A172 (cell line): ENCODE results near the gene TBCE. TPM values are rescaled to one million over a fixed set of nuclear protein-coding genes. Genes with fewer than 3 reads are reported as not detected.

Experiments
- DNase-seq: peaks from one replicate; pipeline ENCODE4 v3.0.0-alpha.2; 2015; ENCODE audit warnings: low spot score
- total RNA-seq: library from RNA; depleted of rRNA; stranded (reverse); fragments of >200 nt; shearing (Covaris generic); gene quantifications from 2 replicates; pipeline ENCODE4 v1.2.3, GENCODE V29; 2014; rRNA removed

The TBCE gene, protein sequence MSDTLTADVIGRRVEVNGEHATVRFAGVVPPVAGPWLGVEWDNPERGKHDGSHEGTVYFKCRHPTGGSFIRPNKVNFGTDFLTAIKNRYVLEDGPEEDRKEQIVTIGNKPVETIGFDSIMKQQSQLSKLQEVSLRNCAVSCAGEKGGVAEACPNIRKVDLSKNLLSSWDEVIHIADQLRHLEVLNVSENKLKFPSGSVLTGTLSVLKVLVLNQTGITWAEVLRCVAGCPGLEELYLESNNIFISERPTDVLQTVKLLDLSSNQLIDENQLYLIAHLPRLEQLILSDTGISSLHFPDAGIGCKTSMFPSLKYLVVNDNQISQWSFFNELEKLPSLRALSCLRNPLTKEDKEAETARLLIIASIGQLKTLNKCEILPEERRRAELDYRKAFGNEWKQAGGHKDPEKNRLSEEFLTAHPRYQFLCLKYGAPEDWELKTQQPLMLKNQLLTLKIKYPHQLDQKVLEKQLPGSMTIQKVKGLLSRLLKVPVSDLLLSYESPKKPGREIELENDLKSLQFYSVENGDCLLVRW
- 49.8 and 58.3 TPM in 2 replicates for total RNA-seq

DNA sequence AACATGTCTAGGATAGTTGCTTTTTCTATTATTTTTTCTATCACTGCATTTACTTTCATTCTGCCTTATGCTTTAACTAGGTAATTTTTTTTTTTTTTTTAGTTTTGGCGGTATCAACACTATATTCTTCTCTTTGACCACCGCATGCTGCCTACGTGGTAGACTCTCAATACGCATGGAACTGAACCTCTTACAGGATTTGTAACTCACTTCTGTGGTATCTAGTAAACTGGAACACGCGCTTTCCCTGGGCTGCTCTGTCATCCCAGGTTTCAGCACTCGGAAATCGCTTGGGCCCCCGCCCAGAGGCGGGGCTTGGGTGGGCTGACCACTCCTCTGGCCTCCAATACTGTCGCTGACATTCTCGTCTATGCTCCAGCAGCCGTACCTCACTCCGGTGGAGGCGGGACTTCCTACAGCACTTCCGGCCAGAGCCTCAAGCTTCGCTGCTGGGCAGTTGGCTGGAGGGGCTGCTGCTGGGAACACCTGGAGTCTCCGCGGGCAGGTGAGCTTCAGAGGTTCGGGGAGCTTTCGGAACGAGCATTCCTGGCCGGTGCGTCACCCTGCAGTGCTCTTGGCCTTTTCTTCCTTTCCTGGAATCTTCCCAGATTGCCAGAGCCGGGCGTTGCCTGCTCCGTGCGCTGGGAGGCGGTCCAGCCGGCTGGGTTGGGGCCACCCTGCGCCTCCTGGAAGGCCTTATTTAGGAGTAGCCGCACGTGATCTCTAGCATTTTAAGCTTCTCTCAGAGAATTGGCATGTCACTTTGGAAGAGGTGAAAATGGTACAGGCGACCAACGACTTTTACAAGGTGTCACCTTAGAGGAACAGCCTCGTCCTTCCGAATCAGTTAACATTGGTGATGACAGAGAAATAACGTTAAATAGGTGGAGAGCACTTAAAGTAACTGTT is at the start of gene TBCE:
Gene TBCE, plus strand, starts transcription at position 428 of the 909 bp plus-strand sequence. CDS start 12,623 bp downstream, outside the sequence.
- DNase-seq = peak; percentile 99

DNA sequence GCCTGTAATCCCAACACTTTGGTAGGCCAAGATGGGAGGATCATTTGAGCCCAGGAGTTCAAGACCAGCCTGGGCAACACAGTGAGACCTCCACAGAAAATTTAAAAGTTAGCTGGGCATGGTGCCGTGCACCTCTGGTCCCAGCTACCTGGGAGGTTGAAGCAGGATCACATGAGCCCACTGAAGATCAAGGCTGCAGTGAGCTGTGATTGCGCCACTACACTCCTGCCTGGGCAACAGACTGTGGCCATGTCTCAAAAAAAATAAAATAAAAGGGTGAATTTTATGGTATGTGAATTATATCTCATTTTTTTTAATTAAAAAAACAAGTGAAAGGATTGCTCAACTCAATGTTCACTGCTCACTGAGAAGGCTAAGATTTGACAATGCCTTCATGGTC is 48.0 kb upstream of the TBCE start:
- no peak for DNase-seq

- DNase-seq = no peak
Measured at GRCh38 chr1:235320521-235321179, 46.6 kb upstream of the TBCE start.

DNA sequence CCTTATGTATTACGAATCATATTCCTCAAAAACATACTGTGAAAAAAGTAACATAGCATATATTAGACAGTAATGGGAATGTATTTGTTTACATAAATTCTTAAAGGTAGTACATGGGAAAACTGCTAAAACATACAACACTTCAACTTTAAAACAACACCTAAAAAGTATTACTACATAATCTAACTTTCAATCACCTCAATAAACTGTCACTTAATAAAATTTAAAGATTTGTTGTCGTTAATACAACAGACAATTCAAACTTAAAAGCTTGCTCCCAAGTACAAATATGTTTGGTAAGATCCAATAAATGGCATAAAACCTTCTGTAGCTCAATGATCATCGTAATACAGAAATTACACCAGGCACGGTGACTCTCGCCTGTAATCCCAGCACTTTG is 42.9 kb upstream of the TBCE start:
- DNase-seq = no peak

GRCh38 chr1:235325139-235325538 is 42.1 kb upstream of the TBCE start:
- DNase-seq = no peak

DNA sequence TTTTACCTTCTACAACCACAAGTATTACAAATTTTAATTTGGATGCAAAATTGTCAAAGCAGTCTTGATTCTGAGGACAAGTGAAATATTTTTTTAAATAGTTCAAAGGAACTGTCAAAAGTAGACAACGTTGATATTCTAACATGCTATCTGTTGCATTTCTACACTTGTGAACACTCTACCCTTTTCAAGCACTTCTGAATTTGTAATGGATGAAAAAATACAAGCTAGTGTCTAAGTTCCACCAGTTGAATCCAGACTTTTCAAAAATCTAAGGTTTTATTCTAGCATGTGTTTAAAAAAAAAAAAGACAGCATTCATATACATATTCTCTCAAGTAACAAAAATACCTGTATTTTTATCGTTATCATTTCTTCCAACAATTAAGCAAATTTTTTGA is 41.4 kb upstream of the TBCE start:
- DNase-seq = no peak

DNA sequence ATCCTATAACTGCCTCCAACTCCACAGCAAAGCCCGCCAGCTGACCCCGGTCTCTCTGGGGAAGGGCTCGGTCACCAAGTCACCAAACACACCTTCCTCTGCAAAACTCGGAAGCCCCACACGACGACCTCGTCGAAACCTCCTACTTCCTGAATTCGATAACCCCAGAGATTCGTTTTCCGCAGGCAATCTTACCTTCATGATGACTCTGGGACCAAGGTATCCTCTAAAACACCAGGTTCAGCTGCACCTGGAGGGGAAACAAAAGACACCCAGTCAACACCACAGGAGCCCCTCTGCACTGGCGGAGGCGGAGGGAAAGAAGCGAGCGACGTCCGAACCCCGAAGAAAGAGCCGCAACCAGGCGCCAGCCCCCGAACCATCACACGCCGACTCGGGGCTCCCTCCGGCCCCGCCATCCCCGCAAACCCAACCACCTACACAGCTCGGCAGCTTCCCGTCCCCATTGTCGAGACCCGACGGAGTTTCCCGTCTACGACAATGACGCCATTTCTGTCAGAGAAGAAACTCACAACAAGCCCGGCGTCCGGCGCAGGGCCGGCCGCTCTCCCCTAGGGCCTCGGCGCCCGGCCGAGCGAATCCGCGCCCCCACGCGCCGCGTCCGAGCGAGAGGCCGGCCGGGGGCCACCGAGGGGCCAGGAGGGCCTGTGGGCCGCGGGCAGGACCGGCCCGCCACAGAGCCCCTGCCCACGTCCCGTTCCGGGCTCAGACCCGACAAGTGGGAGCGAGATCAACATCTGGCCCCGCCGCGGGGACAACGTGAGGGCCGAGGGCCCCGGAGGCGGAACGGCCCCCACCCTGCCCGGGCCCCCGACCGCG is 40.3 kb upstream of the TBCE start:
- peak; percentile 30 for DNase-seq

DNA sequence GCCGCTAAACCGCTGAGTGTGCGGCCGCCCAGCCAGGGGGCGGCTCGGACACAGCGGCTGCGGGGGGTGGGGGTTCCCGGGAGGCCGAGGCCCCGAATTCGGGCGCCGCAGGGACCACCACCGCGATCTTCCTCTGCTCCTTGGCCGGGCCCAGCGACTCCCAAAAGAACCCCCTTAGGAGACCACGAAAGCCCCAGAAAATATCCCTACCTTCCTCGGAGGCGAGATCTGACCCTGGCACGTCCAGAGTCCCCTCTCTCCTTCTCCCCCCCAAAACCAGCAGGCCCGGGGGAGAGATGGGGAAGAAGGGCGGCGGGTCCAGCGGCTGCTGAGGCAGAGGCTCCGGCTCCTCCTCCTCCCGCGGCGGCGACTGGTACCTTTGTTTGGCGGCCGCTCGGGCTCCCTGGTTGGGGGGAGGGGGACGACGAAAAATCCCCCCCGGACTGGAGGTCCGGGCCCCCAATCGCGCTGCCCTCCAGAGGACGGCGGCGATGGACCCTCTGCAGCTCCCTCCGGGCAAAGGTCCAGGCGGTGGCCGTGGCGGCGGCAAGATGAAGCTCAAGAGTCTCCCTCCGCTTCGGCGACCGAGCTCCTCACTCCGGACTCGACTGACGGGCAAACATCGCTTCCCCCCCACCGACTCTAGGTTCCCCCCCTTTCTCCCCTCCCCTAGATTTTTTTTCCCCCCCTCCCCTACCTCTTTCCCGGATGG is 39.5 kb upstream of the TBCE start, which contains the start of gene ARID4B:
Gene ARID4B, minus strand, starts transcription at position 621 of the 712 bp plus-strand sequence. CDS start 1,260 bp downstream, outside the sequence.
- no peak for DNase-seq

GRCh38 chr1:235328271-235329138 is 38.7 kb upstream of the TBCE start, which contains the start of gene GGPS1:
TSS of gene GGPS1 (plus strand) at chr1:235328570. CDS start at chr1:235335265, 6,695 bp downstream.
- peak; percentile 100 for DNase-seq

DNA sequence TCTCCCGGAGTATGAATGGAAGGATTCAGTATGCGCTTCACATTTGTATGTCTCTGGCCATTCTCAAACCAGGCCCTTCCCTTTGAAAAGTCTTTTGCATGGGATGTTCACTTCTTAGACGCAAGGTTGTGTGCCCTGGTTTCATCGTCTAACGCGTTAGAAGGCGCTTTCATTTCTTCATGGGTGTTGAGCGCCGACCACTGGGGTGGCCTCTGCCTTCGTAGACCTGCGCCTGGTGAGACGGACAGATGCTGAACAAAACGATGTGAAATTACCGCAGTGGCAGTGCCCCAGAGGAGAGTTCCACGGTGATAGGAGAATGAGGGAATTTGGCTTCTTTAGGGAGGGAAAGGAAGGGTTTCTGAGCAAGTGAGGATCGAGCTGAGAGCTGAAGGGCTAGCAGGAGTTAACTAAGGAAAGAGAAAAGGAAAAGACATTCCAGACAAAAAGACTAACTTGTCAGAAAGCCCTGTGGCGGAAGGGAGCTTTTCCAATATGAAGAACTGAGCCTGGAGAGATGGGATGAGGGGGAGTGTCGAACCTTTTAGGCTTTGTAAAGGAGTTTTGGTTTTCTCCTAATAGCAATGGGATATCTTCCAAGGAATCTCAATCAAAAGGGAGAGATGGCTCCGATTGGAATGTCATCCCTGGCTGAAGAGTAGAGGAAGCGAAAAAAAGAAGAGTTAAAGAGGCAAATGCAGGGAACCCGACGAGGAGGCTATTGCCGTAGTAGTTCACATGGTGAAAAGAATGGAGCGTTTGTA is 37.9 kb upstream of the TBCE start:
- peak; percentile 20 for DNase-seq

DNA sequence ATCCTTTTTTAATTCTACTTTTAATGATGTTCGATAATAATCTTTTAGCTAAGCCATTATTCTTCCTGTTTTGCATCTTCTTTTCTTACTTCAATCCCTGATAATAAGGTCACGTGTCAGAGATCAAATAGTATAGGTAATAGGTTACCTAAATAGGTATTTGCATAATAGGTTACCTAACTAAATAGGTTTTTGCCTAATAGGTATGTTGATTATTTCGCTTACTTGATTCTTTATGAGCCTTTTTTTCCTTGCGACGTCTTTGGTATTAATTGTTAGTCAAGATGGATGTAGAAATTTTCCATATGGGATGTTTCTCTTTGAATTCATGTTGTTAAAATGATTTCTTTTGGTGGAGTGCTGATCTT is 36.3 kb upstream of the TBCE start:
- DNase-seq = no peak

- DNase-seq = no peak
Measured at GRCh38 chr1:235331401-235331800, 35.8 kb upstream of the TBCE start.

- DNase-seq = no peak
Measured at GRCh38 chr1:235336903-235337302, 30.3 kb upstream of the TBCE start.

GRCh38 chr1:235339746-235340145 is 27.5 kb upstream of the TBCE start:
- DNase-seq = no peak

- no peak for DNase-seq
Measured at GRCh38 chr1:235341334-235341733, 25.9 kb upstream of the TBCE start.

- DNase-seq = no peak
Measured at GRCh38 chr1:235342039-235342438, 25.2 kb upstream of the TBCE start.

DNA sequence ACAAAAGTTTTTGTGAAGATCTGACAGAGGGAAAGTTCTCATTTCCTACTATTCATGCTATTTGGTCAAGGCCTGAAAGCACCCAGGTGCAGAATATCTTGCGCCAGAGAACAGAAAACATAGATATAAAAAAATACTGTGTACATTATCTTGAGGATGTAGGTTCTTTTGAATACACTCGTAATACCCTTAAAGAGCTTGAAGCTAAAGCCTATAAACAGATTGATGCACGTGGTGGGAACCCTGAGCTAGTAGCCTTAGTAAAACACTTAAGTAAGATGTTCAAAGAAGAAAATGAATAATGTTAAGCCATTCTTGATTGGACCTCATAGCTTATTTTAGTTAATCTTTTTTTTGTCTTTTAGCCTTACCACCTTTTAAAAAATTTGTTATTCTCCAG is 24.8 kb upstream of the TBCE start:
- no peak for DNase-seq

- no peak for DNase-seq
Measured at GRCh38 chr1:235343726-235344125, 23.5 kb upstream of the TBCE start.
